ENCODE measurements around the gene RASD2.

The RASD2 gene

GRCh38 chr22:35524966-35525686 lies 15.5 kb upstream of the RASD2 start:
- Histone ChIP-seq H3K36me3 (ENCODE audit: insufficient read depth, low read length) (no peaks in the 10 kb centered on the region), H3K9me3 (ENCODE audit: control insufficient read depth, insufficient read depth, low read length) (no peaks in the 10 kb centered on the region; the same call in 1 of the 2 replicates), H3K4me1 (ENCODE audit: insufficient read depth, low read length) (no peaks in the 10 kb centered on the region), H3K9ac (ENCODE audit: low read depth, low read length) (no peak overlapping the region)

GRCh38 chr22:35525687-35526332 lies 14.8 kb upstream of the RASD2 start:
- no peak overlapping the region for H3K9ac ChIP-seq (ENCODE audit: low read depth, low read length)
- no peaks in the 10 kb centered on the region for H3K36me3 ChIP-seq (ENCODE audit: insufficient read depth, low read length)
- H3K4me1 ChIP-seq (ENCODE audit: insufficient read depth, low read length): no peaks in the 10 kb centered on the region
- H3K9me3 ChIP-seq (ENCODE audit: control insufficient read depth, insufficient read depth, low read length): no peaks in the 10 kb centered on the region; the same call in 1 of the 2 replicates

DNA sequence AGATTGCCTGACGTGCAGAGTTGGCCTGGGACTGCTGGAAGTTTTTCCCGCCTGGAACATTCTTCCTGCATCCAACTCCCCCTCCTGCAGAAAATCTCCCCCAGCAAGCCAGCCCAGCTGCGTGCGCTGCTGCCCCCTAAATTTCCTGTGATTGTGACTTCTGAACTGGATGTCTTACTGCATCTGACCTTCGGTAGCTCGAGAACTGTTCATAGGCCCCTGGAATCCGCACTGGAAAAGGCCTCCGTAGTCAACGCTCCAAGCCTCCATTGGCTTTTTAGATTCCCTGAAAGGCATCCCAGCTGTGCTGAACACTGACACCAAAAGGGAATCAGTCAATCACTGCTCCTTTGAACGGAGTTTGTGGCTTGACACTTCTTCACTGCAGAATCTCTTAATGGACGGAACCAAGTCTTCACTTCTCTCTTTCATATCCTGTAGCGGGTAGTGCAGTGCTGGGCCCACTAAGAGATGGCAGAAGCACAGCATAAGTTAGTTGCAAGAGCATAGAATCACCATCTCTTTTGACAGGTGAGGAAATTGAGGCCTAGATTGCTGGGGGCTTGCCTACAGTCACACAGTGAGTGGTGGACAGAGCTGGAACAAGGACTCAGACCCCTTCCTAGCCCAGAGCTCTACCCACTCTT lies 14.2 kb upstream of the RASD2 start:
- Histone ChIP-seq H3K9ac (ENCODE audit: low read depth, low read length) (no peak overlapping the region), H3K36me3 (ENCODE audit: insufficient read depth, low read length) (no peaks in the 10 kb centered on the region), H3K9me3 (ENCODE audit: control insufficient read depth, insufficient read depth, low read length) (no peaks in the 10 kb centered on the region; the same call in 1 of the 2 replicates), H3K4me1 (ENCODE audit: insufficient read depth, low read length) (no peaks in the 10 kb centered on the region)

GRCh38 chr22:35528927-35529326 lies 11.7 kb upstream of the RASD2 start:
- no peak overlapping the region for H3K9ac ChIP-seq (ENCODE audit: low read depth, low read length)
- H3K4me1 ChIP-seq (ENCODE audit: insufficient read depth, low read length): no peaks in the 10 kb centered on the region
- H3K36me3 ChIP-seq (ENCODE audit: insufficient read depth, low read length): no peaks in the 10 kb centered on the region
- no peaks in the 10 kb centered on the region; the same call in 1 of the 2 replicates for H3K9me3 ChIP-seq (ENCODE audit: control insufficient read depth, insufficient read depth, low read length)

DNA sequence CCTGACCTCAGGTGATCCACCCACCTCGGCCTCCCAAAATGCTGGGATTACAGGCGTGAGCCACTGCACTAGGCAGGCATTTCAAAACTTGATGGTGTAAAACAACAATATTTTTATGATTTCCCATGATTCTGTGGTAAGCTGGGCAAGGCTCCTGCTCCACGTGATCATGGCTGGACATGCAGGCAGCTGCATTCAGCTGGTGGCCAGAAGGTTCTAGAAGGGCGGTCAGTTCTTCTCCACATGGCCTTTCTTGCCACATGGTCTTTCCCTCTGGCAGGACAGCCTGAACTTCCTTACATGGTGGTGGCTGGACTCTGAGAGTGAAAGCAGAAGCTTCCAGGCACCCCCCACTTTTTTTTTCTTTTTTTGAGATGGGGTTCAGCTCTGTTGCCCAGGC lies 9.9 kb upstream of the RASD2 start:
- Histone ChIP-seq H3K9ac (ENCODE audit: low read depth, low read length) (no peak overlapping the region), H3K9me3 (ENCODE audit: control insufficient read depth, insufficient read depth, low read length) (no peaks in the 10 kb centered on the region; the same call in 1 of the 2 replicates), H3K36me3 (ENCODE audit: insufficient read depth, low read length) (no peaks in the 10 kb centered on the region), H3K4me1 (ENCODE audit: insufficient read depth, low read length) (no peaks in the 10 kb centered on the region)

- H3K36me3 ChIP-seq (ENCODE audit: insufficient read depth, low read length): no peaks in the 10 kb centered on the region
- H3K9ac ChIP-seq (ENCODE audit: low read depth, low read length): no peak overlapping the region
- H3K9me3 ChIP-seq (ENCODE audit: control insufficient read depth, insufficient read depth, low read length): no peaks in the 10 kb centered on the region; the same call in 1 of the 2 replicates
- H3K4me1 ChIP-seq (ENCODE audit: insufficient read depth, low read length): 0 out of 2 replicates have a peak, but pooled peaks cover 4% of the 10 kb centered on the region
These were observed 9.4 kb upstream of the RASD2 start for GRCh38 chr22:35531202-35531601.

DNA sequence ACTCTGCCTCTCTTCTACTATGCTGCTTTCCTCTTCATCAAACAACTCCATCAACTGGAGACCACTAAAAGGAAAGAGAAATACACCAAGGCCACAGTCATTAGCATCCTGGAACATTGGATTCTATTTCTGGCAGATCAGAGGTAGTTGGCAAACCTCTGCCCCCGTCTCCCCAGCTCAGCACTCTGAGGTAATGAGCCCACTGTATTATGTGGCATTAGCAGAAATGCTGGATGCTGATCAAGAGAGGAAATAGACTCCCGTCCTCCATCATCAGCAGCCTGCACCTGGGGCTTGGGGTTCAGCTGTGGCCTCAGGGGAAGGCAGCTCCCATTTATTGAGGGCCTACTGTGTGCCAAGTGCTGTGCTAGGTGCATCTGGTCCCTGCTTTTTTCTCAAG lies 9.0 kb upstream of the RASD2 start:
- no peaks in the 10 kb centered on the region for H3K36me3 ChIP-seq (ENCODE audit: insufficient read depth, low read length)
- no peak overlapping the region for H3K9ac ChIP-seq (ENCODE audit: low read depth, low read length)
- H3K4me1 ChIP-seq (ENCODE audit: insufficient read depth, low read length): 0 out of 2 replicates have a peak, but pooled peaks cover 4% of the 10 kb centered on the region
- no peaks in the 10 kb centered on the region; the same call in 1 of the 2 replicates for H3K9me3 ChIP-seq (ENCODE audit: control insufficient read depth, insufficient read depth, low read length)

GRCh38 chr22:35533365-35534029 lies 7.1 kb upstream of the RASD2 start:
- 0 out of 2 replicates have a peak, but pooled peaks cover 4% of the 10 kb centered on the region for H3K4me1 ChIP-seq (ENCODE audit: insufficient read depth, low read length)
- H3K36me3 ChIP-seq (ENCODE audit: insufficient read depth, low read length): no peaks in the 10 kb centered on the region
- no peaks in the 10 kb centered on the region; the same call in 1 of the 2 replicates for H3K9me3 ChIP-seq (ENCODE audit: control insufficient read depth, insufficient read depth, low read length)
- no peak overlapping the region for H3K9ac ChIP-seq (ENCODE audit: low read depth, low read length)

- 0 out of 2 replicates have a peak, but pooled peaks cover 4% of the 10 kb centered on the region for H3K4me1 ChIP-seq (ENCODE audit: insufficient read depth, low read length)
- no peaks in the 10 kb centered on the region for H3K36me3 ChIP-seq (ENCODE audit: insufficient read depth, low read length)
- H3K9me3 ChIP-seq (ENCODE audit: control insufficient read depth, insufficient read depth, low read length): no peaks in the 10 kb centered on the region; the same call in 1 of the 2 replicates
- no peak overlapping the region for H3K9ac ChIP-seq (ENCODE audit: low read depth, low read length)
These were observed 6.5 kb upstream of the RASD2 start for GRCh38 chr22:35534091-35534490.

DNA sequence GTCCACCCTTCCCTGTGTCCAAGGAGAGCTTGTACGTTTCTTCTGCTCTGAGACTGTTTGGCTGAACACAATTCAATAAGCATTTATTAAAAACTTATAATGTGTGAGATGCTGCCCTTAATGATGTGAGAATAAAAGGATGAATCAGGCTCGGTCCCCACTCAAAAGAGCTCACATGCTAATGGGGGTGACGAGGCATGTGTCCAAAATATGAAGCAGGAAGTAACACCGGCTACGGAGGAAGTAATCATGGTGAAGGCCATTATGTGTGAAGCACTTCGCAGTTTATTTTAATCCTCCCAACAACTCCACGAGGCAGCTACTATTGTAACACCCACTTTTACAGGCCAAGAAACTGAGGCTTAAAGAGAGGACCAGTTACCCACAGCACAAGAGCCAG lies 3.4 kb upstream of the RASD2 start:
- H3K4me1 ChIP-seq (ENCODE audit: insufficient read depth, low read length): peaks cover 8% of the 10 kb centered on the region; the same call in 1 of the 2 replicates
- no peak overlapping the region for H3K9ac ChIP-seq (ENCODE audit: low read depth, low read length)
- H3K36me3 ChIP-seq (ENCODE audit: insufficient read depth, low read length): no peaks in the 10 kb centered on the region
- H3K9me3 ChIP-seq (ENCODE audit: control insufficient read depth, insufficient read depth, low read length): no peaks in the 10 kb centered on the region

- Histone ChIP-seq H3K9me3 (ENCODE audit: control insufficient read depth, insufficient read depth, low read length) (no peaks in the 10 kb centered on the region), H3K4me1 (ENCODE audit: insufficient read depth, low read length) (peaks cover 13% of the 10 kb centered on the region; the same call in 1 of the 2 replicates), H3K9ac (ENCODE audit: low read depth, low read length) (no peak overlapping the region), H3K36me3 (ENCODE audit: insufficient read depth, low read length) (no peaks in the 10 kb centered on the region)
These were observed 1.8 kb upstream of the RASD2 start for GRCh38 chr22:35538801-35539321.

GRCh38 chr22:35539487-35539886 lies 1.1 kb upstream of the RASD2 start:
- H3K9me3 ChIP-seq (ENCODE audit: control insufficient read depth, insufficient read depth, low read length): no peaks in the 10 kb centered on the region
- peak overlapping the region; percentile 60; the same call in 1 of the 2 replicates for H3K9ac ChIP-seq (ENCODE audit: low read depth, low read length)
- peaks cover 13% of the 10 kb centered on the region; the same call in 1 of the 2 replicates for H3K4me1 ChIP-seq (ENCODE audit: insufficient read depth, low read length)
- H3K36me3 ChIP-seq (ENCODE audit: insufficient read depth, low read length): no peaks in the 10 kb centered on the region

DNA sequence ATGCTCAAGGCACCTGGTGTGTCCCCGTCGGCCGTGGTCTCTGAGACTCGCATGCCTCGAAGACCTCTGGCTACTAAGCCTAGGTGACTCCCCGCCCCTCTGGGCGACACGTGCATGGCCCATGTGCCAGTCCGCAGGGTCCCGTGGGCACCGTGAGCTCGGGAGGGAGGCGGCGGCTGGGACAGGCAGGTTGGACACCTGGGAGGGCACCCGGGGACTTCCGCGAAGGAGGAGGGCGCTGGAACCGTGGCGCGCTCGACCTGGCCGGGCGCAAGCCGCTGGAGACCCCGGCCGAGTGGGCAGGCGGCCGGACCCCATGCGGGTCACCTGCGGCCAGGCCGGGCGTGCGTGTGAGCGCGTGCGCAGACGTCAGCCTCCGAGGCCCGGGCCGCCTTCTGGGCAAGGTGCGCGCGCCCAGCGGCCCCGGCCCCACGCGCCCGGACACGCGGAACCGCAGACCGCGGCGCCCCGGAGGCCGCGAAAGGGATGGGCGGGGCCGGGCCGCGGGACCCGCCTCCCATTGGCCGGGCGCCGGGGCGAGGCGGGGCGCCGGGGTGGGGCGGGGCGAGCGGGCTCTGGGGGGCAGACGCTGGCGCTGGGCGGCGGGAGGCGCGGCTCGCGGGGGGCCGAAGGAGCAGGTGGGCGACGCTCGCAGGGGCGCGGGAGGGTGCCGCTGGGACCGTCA lies 579 bp upstream of the RASD2 start:
- peak overlapping the region; percentile 60 for H3K9ac ChIP-seq (ENCODE audit: low read depth, low read length)

More for the DNA sequence above, 579 bp upstream of the RASD2 start:
- no peaks in the 10 kb centered on the region for H3K36me3 ChIP-seq (ENCODE audit: insufficient read depth, low read length)
- no peaks in the 10 kb centered on the region for H3K9me3 ChIP-seq (ENCODE audit: control insufficient read depth, insufficient read depth, low read length)
- H3K4me1 ChIP-seq (ENCODE audit: insufficient read depth, low read length): peaks cover 13% of the 10 kb centered on the region; the same call in 1 of the 2 replicates

Measured in ES-I3 (cell line).